Measurements from ENCODE around the gene TMEM169.
"Not testable (repeated sequence)": the region's sequence is repeated elsewhere in the genome, so short reads cannot be mapped to it uniquely, and the experiment has no call there.

The TMEM169 gene

GRCh38 chr2:216072473-216072872, 9.2 kb upstream of the TMEM169 start:
- no peak for DNase-seq

- no peak for DNase-seq
These were observed 7.9 kb upstream of the TMEM169 start for GRCh38 chr2:216073773-216074172.

- no peak for DNase-seq
These were observed 7.3 kb upstream of the TMEM169 start for GRCh38 chr2:216074380-216074779.

- DNase-seq: no peak
These were observed 6.9 kb upstream of the TMEM169 start for GRCh38 chr2:216074794-216075193.

- DNase-seq: no peak
These were observed 5.9 kb upstream of the TMEM169 start for GRCh38 chr2:216075510-216076485.

- DNase-seq: no peak
These were observed 2.9 kb upstream of the TMEM169 start for GRCh38 chr2:216078776-216079175.

GRCh38 chr2:216080048-216080447, 1.7 kb upstream of the TMEM169 start:
- DNase-seq: not testable (repeated sequence)

GRCh38 chr2:216081012-216081411, 707 bp upstream of the TMEM169 start:
- DNase-seq: no peak

GRCh38 chr2:216082117-216082711, 495 bp downstream of the TMEM169 start:
- peak in 1 of 2 experiments; percentile 68 for DNase-seq

GRCh38 chr2:216082805-216083204, 1.1 kb downstream of the TMEM169 start:
- peak in 1 of 2 experiments; percentile 44 for DNase-seq

GRCh38 chr2:216083464-216084281, 2.0 kb downstream of the TMEM169 start:
- DNase-seq: no peak

- DNase-seq: no peak
These were observed 2.8 kb downstream of the TMEM169 start for GRCh38 chr2:216084547-216084946.

- no peak for DNase-seq
These were observed 4.6 kb downstream of the TMEM169 start for GRCh38 chr2:216086207-216086893.

- no peak for DNase-seq
These were observed 8.7 kb downstream of the TMEM169 start for GRCh38 chr2:216090369-216090786.

- DNase-seq: no peak
These were observed 10.9 kb downstream of the TMEM169 start for GRCh38 chr2:216092646-216093045.

GRCh38 chr2:216094701-216095100, 13.0 kb downstream of the TMEM169 start:
- DNase-seq: peak in 1 of 2 experiments; percentile 28

GRCh38 chr2:216098421-216099334, 17.0 kb downstream of the TMEM169 start:
- DNase-seq: no peak

- DNase-seq: no peak
These were observed 19.4 kb downstream of the TMEM169 start for GRCh38 chr2:216101109-216101508.

- DNase-seq: no peak
These were observed 21.5 kb downstream of the TMEM169 start for GRCh38 chr2:216103213-216103612.

GRCh38 chr2:216104691-216105090, 23.0 kb downstream of the TMEM169 start:
- no peak for DNase-seq

- DNase-seq: no peak
These were observed 25.6 kb downstream of the TMEM169 start for GRCh38 chr2:216107320-216107719.
